KOPT-K1 (cell line): ENCODE data around the gene FOSL1.

Experiments used
- H3K27ac ChIP-seq: fragments of 200-600 bp; sonication (generic); 2 replicates; pipeline ENCODE4 v1.5.1; 2016; ENCODE audit warnings: antibody characterized with exemption, mild to moderate bottlenecking, low read depth, low read length; ENCODE audit not compliant: poor library complexity, severe bottlenecking
- H3K36me3 ChIP-seq: fragments of 200-600 bp; sonication (generic); 2 replicates; pipeline ENCODE4 v1.5.1; 2017; ENCODE audit warnings: antibody characterized with exemption, mild to moderate bottlenecking, low read length, moderate library complexity; ENCODE audit not compliant: insufficient read depth
- H3K9me3 ChIP-seq: fragments of 200-600 bp; sonication (generic); 2 replicates; pipeline ENCODE4 v1.5.1; 2017; ENCODE audit warnings: antibody characterized with exemption, low read length, mild to moderate bottlenecking; ENCODE audit not compliant: insufficient read depth, poor library complexity, severe bottlenecking

Gene FOSL1

DNA sequence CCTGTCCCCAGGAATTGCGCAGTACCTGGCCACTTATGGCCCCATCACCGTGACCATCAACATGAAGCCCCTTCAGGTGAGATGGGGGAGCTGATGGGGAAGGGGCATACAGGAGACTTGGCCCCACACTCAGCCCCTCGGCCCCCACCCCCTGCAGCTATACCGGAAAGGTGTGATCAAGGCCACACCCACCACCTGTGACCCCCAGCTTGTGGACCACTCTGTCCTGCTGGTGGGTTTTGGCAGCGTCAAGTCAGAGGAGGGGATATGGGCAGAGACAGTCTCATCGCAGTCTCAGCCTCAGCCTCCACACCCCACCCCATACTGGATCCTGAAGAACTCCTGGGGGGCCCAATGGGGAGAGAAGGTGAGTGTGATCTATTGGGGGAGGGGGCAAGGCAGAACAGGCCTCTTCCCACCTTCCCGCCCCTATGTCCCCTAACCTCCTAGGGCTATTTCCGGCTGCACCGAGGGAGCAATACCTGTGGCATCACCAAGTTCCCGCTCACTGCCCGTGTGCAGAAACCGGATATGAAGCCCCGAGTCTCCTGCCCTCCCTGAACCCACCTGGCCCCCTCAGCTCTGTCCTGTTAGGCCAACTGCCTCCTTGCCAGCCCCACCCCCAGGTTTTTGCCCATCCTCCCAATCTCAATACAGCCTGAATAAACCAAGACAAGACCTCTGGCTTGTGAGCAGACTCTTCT, 17.0 kb downstream of the FOSL1 start:
- Histone ChIP-seq H3K36me3 (peaks cover 56% of the 10 kb centered on the region), H3K9me3 (no peaks in the 10 kb centered on the region), H3K27ac (no peak overlapping the region)

DNA sequence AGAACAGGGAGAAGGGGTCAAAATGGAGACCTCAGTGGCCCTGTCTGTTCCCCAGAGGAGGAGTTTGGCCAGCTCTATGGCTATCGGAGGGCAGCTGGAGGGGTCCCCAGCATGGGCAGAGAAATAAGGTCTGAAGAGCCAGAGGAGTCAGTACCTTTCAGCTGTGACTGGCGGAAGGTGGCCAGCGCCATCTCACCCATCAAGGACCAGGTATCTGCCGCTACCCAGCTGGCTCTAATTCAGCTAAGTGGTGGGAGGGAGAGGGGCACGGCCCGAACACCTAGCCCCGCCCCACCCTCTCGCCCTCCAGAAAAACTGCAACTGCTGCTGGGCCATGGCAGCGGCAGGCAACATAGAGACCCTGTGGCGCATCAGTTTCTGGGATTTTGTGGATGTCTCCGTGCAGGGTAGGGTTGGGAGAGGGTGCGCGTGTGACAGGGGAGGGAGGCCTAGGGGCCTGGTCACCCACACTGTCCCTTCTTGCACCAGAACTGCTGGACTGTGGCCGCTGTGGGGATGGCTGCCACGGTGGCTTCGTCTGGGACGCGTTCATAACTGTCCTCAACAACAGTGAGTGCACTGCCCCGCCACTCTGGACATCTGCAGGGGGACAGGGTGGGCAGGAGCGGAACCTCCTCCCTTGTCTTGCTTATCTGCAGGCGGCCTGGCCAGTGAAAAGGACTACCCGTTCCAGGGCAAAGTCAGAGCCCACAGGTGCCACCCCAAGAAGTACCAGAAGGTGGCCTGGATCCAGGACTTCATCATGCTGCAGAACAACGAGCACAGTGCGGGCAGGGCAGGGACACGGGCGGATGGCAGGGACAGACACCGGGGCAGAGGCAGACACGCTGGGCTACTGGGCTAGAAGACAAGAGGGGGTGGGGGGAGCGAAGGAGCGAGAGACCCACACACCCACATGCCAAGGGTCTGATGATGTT, 17.8 kb downstream of the FOSL1 start:
- Histone ChIP-seq H3K27ac (no peak overlapping the region), H3K36me3 (peaks cover 56% of the 10 kb centered on the region), H3K9me3 (no peaks in the 10 kb centered on the region)

GRCh38 chr11:65880844-65881421, 19.3 kb downstream of the FOSL1 start:
- Histone ChIP-seq H3K36me3 (peaks cover 45% of the 10 kb centered on the region), H3K27ac (peak overlapping the region; percentile 51), H3K9me3 (no peaks in the 10 kb centered on the region)

DNA sequence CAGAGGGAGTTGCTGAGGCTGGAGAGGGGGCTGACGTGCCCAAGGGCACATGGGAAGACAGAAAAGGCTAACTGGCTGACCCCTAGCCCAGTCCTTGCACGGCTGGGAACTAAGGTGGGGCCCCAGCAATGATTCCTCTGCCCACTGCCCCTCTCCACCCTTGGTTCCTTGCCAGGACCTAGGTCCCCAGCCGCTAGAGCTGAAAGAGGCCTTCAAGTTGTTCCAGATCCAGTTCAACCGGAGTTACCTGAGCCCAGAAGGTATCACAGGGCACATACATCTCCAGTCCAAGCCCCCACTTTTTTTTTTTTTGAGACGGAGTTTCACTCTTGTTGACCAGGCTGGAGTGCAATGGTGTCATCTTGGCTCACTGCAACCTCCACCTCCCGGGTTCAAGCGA, 20.2 kb downstream of the FOSL1 start:
- peaks cover 36% of the 10 kb centered on the region for H3K36me3 ChIP-seq
- H3K9me3 ChIP-seq, result no peaks in the 10 kb centered on the region
- peak overlapping the region; percentile 51 for H3K27ac ChIP-seq

GRCh38 chr11:65879617-65880016, 20.6 kb downstream of the FOSL1 start, which contains the start of gene CTSW:
TSS of gene CTSW (plus strand) at chr11:65879837. CDS start at chr11:65879855, 18 bp downstream.
- Histone ChIP-seq H3K36me3 (peaks cover 32% of the 10 kb centered on the region), H3K9me3 (no peaks in the 10 kb centered on the region), H3K27ac (peak within 1 kb of the TSS; percentile 51)

DNA sequence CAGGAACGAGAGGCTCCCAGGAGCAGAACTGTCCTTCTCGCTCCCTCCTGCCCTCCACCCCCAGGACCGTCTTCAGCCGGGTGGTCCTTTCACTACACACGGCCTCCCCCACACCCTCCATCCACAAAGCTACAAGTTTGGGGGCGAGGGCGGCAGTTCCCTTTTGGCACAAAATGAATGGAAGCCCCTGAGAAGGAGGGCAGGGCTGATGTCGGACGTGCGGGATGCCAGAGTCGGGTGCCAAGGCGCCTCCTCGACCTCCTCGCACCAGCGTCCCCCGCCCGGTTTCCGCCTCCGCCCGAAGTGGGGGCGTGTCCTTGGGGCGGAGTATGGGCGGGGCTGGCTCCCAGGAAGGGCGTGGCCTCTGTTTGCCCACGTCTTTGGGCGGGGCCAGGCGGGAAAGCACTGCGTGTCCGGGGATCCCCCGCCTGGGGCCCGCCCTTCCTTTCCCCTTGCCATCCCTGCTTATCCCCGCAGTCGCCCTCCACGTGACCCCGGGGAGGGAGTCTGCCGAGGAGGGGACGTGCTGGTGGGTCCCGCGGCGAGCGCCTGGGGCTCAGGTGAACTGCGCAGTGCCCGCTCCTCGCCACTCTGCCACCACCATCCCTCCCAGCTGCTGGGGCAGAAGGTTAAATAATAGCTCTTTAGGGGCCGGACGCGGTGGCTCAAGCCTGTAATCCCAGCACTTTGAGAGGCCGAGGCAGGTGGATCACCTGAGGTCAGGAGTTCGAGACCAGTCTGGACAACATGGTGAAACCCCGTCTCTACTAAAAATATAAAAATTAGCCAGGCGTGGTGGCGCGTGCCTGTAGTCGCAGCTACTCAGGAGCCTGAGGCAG, 26.7 kb downstream of the FOSL1 start:
- H3K27ac ChIP-seq, result peak overlapping the region; percentile 62
- H3K36me3 ChIP-seq, result no peaks in the 10 kb centered on the region
- H3K9me3 ChIP-seq, result no peaks in the 10 kb centered on the region

DNA sequence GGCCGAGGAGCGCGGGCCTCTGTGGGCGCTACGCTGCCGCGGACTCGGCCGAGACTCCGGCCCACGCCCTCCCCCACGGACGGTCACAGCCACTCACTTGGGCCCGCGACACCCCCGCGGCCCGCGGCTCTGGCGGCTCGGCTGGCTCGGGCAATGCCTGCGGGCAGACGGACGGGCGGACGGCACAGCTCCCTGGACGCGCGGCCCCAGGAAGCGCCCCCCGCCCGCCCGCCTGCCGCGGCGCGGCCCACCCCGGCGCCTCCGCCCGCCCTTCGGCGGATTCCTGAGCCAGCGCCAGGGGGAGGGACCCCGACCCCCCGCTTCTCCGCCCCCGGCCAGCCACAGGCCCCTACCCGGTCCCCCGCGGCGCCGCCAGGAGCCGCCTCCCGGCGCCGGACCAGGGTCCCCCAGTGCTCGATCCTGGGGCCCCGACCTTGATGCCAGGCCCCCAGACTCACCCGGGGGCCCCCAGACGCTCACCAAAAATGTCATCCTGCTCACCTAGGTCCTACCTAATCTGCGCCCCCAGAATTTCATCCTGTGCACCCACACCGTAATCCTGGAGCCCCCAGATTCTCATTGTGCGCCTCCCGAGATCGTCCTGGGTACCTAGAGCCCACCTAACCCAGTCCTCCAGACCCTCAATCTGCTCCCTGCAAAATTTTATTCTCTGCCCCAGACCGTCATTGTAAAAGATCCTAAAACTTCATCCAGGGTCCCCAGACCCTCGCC, 27.4 kb downstream of the FOSL1 start, which contains the start of gene EFEMP2:
Gene EFEMP2 (minus strand): TSS at position 215 of the 732 bp plus-strand sequence. CDS start 446 bp downstream, outside the sequence.
- H3K36me3 ChIP-seq, result no peaks in the 10 kb centered on the region
- no peaks in the 10 kb centered on the region for H3K9me3 ChIP-seq
- H3K27ac ChIP-seq, result peak within 1 kb of the TSS; percentile 62

GRCh38 chr11:65871811-65872548, 28.2 kb downstream of the FOSL1 start:
- no peaks in the 10 kb centered on the region for H3K9me3 ChIP-seq
- H3K27ac ChIP-seq, result no peak overlapping the region
- H3K36me3 ChIP-seq, result peaks cover 6% of the 10 kb centered on the region; the same call in 1 of the 2 replicates

DNA sequence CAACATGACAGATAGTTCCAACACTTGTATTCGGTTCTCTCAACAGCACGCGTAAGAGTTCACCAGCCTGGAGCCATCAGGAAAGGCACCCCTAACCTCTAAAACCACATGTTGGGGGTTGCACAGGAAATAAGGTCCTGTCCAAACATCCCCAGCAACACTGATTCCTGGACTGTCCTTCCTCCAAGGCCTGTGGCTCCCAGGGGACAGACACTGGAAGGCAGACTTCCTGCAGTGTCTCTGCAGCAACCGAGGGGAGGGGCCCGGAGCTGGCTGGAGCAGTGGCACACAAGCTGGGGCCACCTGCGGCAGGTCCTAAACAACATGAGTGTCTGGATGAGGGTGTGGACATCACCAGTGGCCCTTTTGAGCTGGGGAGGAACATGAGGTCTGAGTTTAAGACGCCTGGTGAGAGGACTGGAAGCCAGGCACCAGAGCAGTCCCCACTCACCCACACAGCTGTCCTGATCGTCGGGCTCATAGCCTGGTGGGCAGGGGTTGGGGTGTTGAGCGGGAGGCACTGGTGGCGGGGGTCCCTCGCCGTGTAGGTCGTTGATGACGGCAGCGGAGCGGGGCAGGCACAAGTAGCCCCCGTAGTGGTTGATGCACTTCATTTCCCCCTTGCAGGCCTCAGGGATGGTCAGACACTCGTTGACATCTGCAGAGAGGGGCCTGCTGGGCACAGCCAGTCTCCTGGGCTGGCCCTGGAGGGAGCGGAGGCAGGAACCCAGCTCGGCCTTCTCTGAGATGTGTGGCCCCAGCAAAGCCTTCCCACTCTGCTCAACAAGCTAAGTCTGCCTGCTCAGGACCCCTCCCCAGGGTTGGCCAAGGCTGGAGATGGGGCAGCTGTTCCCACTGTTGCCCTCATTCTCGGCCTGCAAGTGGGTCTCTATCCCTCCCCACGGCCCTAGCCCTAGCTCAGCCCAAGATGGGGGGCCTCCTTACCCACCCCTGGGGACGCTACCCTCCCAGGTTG, 29.2 kb downstream of the FOSL1 start:
- Histone ChIP-seq H3K27ac (no peak overlapping the region), H3K9me3 (no peaks in the 10 kb centered on the region), H3K36me3 (peaks cover 16% of the 10 kb centered on the region)

GRCh38 chr11:65870307-65870658, 29.9 kb downstream of the FOSL1 start:
- peaks cover 23% of the 10 kb centered on the region for H3K36me3 ChIP-seq
- no peaks in the 10 kb centered on the region for H3K9me3 ChIP-seq
- H3K27ac ChIP-seq, result no peak overlapping the region

DNA sequence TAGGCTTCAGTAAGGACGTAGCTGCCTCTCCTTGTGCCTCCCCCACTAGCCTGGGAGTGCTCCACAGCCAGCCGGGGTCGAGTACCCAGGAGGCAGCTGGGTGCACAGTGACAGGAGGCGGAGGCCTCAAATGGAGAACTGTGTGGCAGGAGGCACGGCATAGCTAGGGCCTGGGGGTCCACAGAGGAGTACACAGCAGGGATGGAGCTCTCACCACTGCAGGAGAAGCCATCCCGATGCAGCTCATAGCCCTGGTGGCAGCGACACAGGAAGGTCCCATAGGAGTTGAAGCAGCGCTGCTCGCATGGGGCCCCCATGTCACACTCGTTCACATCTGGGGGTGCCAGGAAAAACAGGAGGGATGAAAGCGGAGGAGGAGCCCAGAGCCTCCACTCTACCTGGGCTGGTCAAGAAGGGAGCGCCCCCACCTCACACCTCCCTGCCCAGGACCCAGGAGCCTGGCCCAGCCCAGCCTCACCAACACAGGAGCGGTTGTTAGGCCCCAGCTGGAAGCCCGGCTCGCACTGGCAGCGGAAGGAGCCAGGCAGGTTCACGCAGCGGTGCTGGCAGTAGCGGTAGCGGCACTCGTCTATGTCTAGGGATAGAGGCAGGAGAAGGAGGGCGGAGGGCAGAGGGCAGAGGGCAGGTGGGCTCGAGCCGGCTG, 30.4 kb downstream of the FOSL1 start:
- H3K36me3 ChIP-seq, result peaks cover 28% of the 10 kb centered on the region

DNA sequence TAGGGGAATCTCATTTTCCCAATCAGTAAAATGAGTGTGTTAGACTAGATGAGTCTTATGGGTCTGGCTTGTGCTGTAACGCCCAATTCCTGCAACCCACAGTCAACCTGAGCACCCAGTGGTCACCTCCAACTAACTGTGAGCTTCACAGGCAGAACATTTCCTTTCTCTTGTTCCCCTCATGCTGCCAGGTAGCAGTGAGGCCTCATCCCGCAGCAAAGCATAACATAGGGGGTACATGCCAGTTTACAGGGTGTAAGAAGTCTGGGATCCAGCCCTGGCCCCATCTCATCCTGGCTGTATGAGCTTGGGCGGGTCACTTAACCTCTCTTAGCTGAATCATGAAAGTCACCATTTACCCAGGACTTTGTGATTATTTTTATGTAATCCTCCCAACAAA, 31.3 kb downstream of the FOSL1 start:
- no peaks in the 10 kb centered on the region for H3K9me3 ChIP-seq
- H3K36me3 ChIP-seq, result peaks cover 37% of the 10 kb centered on the region
- no peak overlapping the region for H3K27ac ChIP-seq

More for the DNA sequence above, 30.4 kb downstream of the FOSL1 start:
- H3K27ac ChIP-seq, result no peak overlapping the region
- no peaks in the 10 kb centered on the region for H3K9me3 ChIP-seq
